Fibroblast of lung (primary cell): Measurements from ENCODE around the gene FGFBP1. TPM values are rescaled to one million over a fixed set of nuclear protein-coding genes. Genes with fewer than 3 reads are reported as not detected.

Experiments used
- DNase-seq, 2 donors: peaks; one replicate each; pipeline versions ENCODE4 v3.0.0 to v3.0.0-alpha.2; 2010; ENCODE audit warnings: low read depth in 2 of 2
- H2AFZ ChIP-seq: 2 replicates; pipeline ENCODE4 v1.5.1; 2012; ENCODE audit warnings: low read length, control low read depth, inconsistent platforms
- H3K27ac ChIP-seq: 2 replicates; pipeline ENCODE4 v1.5.1; 2011; ENCODE audit warnings: low read length, control low read depth; ENCODE audit not compliant: insufficient read depth
- H3K27me3 ChIP-seq: 2 replicates; pipeline ENCODE4 v1.5.1; 2011; ENCODE audit warnings: mild to moderate bottlenecking, low read length; ENCODE audit not compliant: control insufficient read depth, insufficient read depth
- H3K36me3 ChIP-seq: 2 replicates; pipeline ENCODE4 v1.5.1; 2011; ENCODE audit warnings: low read length; ENCODE audit not compliant: control insufficient read depth, insufficient read depth
- H3K4me1 ChIP-seq: 2 replicates; pipeline ENCODE4 v1.5.1; 2011; ENCODE audit warnings: low read length; ENCODE audit not compliant: control insufficient read depth, insufficient read depth; ENCODE audit errors: extremely low read depth
- H3K4me2 ChIP-seq: 2 replicates; pipeline ENCODE4 v1.5.1; 2011; ENCODE audit warnings: low read length, control low read depth; ENCODE audit not compliant: insufficient read depth; ENCODE audit errors: extremely low read depth
- H3K4me3 ChIP-seq, 4 experiments: fragments of 200-600 bp in 1 of 4; sonication (generic) in 1 of 4; replicated peaks in 1 of 4; 2 replicates each; pipeline ENCODE4 v1.5.1; 2011 to 2016; ENCODE audit warnings: low read length in 4 of 4, low read depth in 3 of 4, mild to moderate bottlenecking in 3 of 4, control low read depth in 2 of 4, inconsistent platforms in 1 of 4, mixed read lengths in 1 of 4; ENCODE audit not compliant: insufficient read depth in 1 of 4; ENCODE audit errors: control extremely low read depth in 1 of 4
- H3K79me2 ChIP-seq: 2 replicates; pipeline ENCODE4 v1.5.1; 2012; ENCODE audit warnings: mild to moderate bottlenecking, low read length, inconsistent platforms; ENCODE audit not compliant: control insufficient read depth, insufficient read depth
- H3K9ac ChIP-seq: 2 replicates; pipeline ENCODE4 v1.5.1; 2011; ENCODE audit warnings: mild to moderate bottlenecking, low read length, control low read depth; ENCODE audit not compliant: insufficient read depth
- H3K9me3 ChIP-seq: 2 replicates; pipeline ENCODE4 v1.5.1; 2012; ENCODE audit warnings: low read depth, low read length; ENCODE audit not compliant: control insufficient read depth, insufficient read depth
- H4K20me1 ChIP-seq: 2 replicates; pipeline ENCODE4 v1.5.1; 2011; ENCODE audit warnings: low read length; ENCODE audit not compliant: control insufficient read depth, insufficient read depth; ENCODE audit errors: extremely low read depth
- CTCF ChIP-seq, 2 donors: IDR thresholded peaks in 1 of 2; conservative IDR thresholded peaks in 1 of 2; 1 replicate in 1 of 2; 2 replicates in 1 of 2; pipeline ENCODE4 v1.5.1; 2011 to 2012; ENCODE audit warnings: low read length in 2 of 2, control low read depth in 1 of 2, inconsistent platforms in 1 of 2, low read depth in 1 of 2, mild to moderate bottlenecking in 1 of 2
- EZH2 ChIP-seq: IDR thresholded peaks from 2 replicates; pipeline ENCODE4 v1.5.1; 2012; ENCODE audit warnings: low read length, control low read depth, mild to moderate bottlenecking; ENCODE audit errors: missing control alignments
- polyA plus RNA-seq, 2 donors: library from polyadenylated mRNA; depleted of rRNA in 1 of 2; stranded (reverse) in 1 of 2; unstranded in 1 of 2; fragments of >200 nt; gene quantifications; 2 replicates each; pipeline ENCODE4 v1.2.1, GENCODE V29; 2011 to 2012; ENCODE audit warnings: missing spikeins in 1 of 2
- total RNA-seq: library from RNA; depleted of rRNA; stranded (reverse); fragments of >200 nt; gene quantifications from 2 replicates; pipeline ENCODE4 v1.2.1, GENCODE V29; 2014

The FGFBP1 gene
- total and polyA plus RNA-seq, 2 donors (not counting 1 experiment from before 2014, with no cell fraction given) = not detected

GRCh38 chr4:15894921-15895916, 43.3 kb downstream of the FGFBP1 start:
- H4K20me1 ChIP-seq = no peaks in the 10 kb centered on the region
- no peaks in the 10 kb centered on the region for H3K79me2 ChIP-seq
- H3K4me2 ChIP-seq = no peak overlapping the region
- DNase-seq = peak in 1 of 2 donors; percentile 90
- H3K4me1 ChIP-seq = peaks cover 2% of the 10 kb centered on the region
- no peaks in the 10 kb centered on the region for H3K36me3 ChIP-seq
- H2AFZ ChIP-seq = no peak overlapping the region
- H3K9me3 ChIP-seq = no peaks in the 10 kb centered on the region
- peaks cover 6% of the 10 kb centered on the region for H3K27me3 ChIP-seq
- no peak overlapping the region for H3K9ac ChIP-seq
- no peak overlapping the region for H3K27ac ChIP-seq
- H3K4me3 ChIP-seq = no peak overlapping the region
- TF ChIP-seq EZH2 = no peak
- no peak for TF ChIP-seq CTCF (conservative IDR thresholded peaks at IDR 0.05 in 1 of 2, IDR thresholded peaks at IDR 0.05 in 1 of 2; ENCODE audit: low read depth in 1 of 2, low read length in 2 of 2)

GRCh38 chr4:15894393-15894792, 44.1 kb downstream of the FGFBP1 start:
- Histone ChIP-seq H3K9me3 (no peaks in the 10 kb centered on the region), H3K4me1 (peaks cover 2% of the 10 kb centered on the region), H3K4me2 (no peak overlapping the region), H3K36me3 (no peaks in the 10 kb centered on the region), H4K20me1 (no peaks in the 10 kb centered on the region), H2AFZ (no peak overlapping the region), H3K27me3 (peaks cover 6% of the 10 kb centered on the region), H3K9ac (no peak overlapping the region), H3K79me2 (no peaks in the 10 kb centered on the region), H3K4me3 (no peak overlapping the region), H3K27ac (no peak overlapping the region)
- TF ChIP-seq CTCF (conservative IDR thresholded peaks at IDR 0.05 in 1 of 2, IDR thresholded peaks at IDR 0.05 in 1 of 2; ENCODE audit: low read depth in 1 of 2, low read length in 2 of 2) (no peak), EZH2 (no peak)
- DNase-seq = peak in 1 of 2 donors; percentile 21

- Histone ChIP-seq H3K36me3 (no peaks in the 10 kb centered on the region), H3K27ac (no peak overlapping the region), H3K9ac (no peak overlapping the region), H3K4me1 (peaks cover 2% of the 10 kb centered on the region), H3K27me3 (peaks cover 3% of the 10 kb centered on the region), H3K9me3 (no peaks in the 10 kb centered on the region), H2AFZ (no peak overlapping the region), H4K20me1 (no peaks in the 10 kb centered on the region), H3K4me2 (no peak overlapping the region), H3K4me3 (no peak overlapping the region), H3K79me2 (no peaks in the 10 kb centered on the region)
- TF ChIP-seq EZH2 (no peak), CTCF (conservative IDR thresholded peaks at IDR 0.05 in 1 of 2, IDR thresholded peaks at IDR 0.05 in 1 of 2; ENCODE audit: low read depth in 1 of 2, low read length in 2 of 2) (no peak)
- DNase-seq = peak; percentile 78 to 99
Observed at GRCh38 chr4:15893962-15894361, 44.6 kb downstream of the FGFBP1 start.
